Measurements from ENCODE around the gene EEFSEC. TPM values are rescaled to one million over a fixed set of nuclear protein-coding genes. Genes with fewer than 3 reads are reported as not detected.

Gene EEFSEC
- total and polyA plus RNA-seq, 2 of the 4 experiments (the other 2 are of a cell fraction), result 4.5 to 9.3 TPM

- H3K18ac ChIP-seq (ENCODE audit: low read depth, low read length), result no peak overlapping the region; the same call in 1 of the 2 replicates
- peaks cover 4% of the 10 kb centered on the region for H3K9me3 ChIP-seq (ENCODE audit: control insufficient read depth, insufficient read depth, low read length)
- DNase-seq, result no peak
- no peak overlapping the region for H3K4me3 ChIP-seq (ENCODE audit: insufficient read depth, low read depth, low read length)
- H3K27ac ChIP-seq (ENCODE audit: insufficient read depth, low read length), result no peak overlapping the region
- dilution Hi-C loops (cut with HindIII; ENCODE audit: low sequenced_read_pairs, unreplicated experiment) (no loop called here), in situ Hi-C loops (cut with MboI; ENCODE audit: low sequenced_read_pairs) (no loop called here), intact Hi-C loops (cut with micrococcal nuclease) (no loop called here)
- no peak overlapping the region for H3K56ac ChIP-seq (ENCODE audit: extremely low read depth, insufficient read depth, low read length)
- H4K8ac ChIP-seq (ENCODE audit: low read depth in 2 of 2, low read length in 2 of 2), result no peak overlapping the region
- H4K20me1 ChIP-seq (ENCODE audit: insufficient read depth, low read length), result no peaks in the 10 kb centered on the region; the same call in 1 of the 2 replicates
- TF ChIP-seq MXI1 (IDR thresholded peaks at IDR 0.05; ENCODE audit: borderline replicate concordance, low read depth, low read length) (no peak), ELK1 (IDR thresholded peaks at IDR 0.05; ENCODE audit: borderline replicate concordance, low read depth, low read length) (no peak), BHLHE40 (IDR thresholded peaks at IDR 0.05; ENCODE audit: low read depth, low read length) (no peak), RFX5 (IDR thresholded peaks at IDR 0.05; ENCODE audit: low read depth, low read length) (no peak), RAD21 (IDR thresholded peaks at IDR 0.05; ENCODE audit: low read length) (no peak), POLR2A (IDR thresholded peaks at IDR 0.05; ENCODE audit: low read depth, low read length) (no peak), USF2 (IDR thresholded peaks at IDR 0.05; ENCODE audit: low read depth, low read length) (no peak), FOS (IDR thresholded peaks at IDR 0.05; ENCODE audit: low read depth, low read length) (no peak), MAFK (IDR thresholded peaks at IDR 0.05; ENCODE audit: low read depth, low read length) (no peak), CEBPB (IDR thresholded peaks at IDR 0.05; ENCODE audit: low read depth, low read length) (no peak), MAZ (IDR thresholded peaks at IDR 0.05; ENCODE audit: borderline replicate concordance, low read depth, low read length) (no peak), CHD1 (IDR thresholded peaks at IDR 0.05; ENCODE audit: low read depth, low read length) (no peak), NFE2L2 (IDR thresholded peaks at IDR 0.05; ENCODE audit: low read depth, low read length) (no peak), RCOR1 (IDR thresholded peaks at IDR 0.05; ENCODE audit: insufficient replicate concordance, low read length) (no peak), SMC3 (IDR thresholded peaks at IDR 0.05; ENCODE audit: low read depth, low read length) (no peak), CTCF (conservative IDR thresholded peaks at IDR 0.05; ENCODE audit: low read depth, low read length) (no peak)
- WGBS, 2 experiments (ENCODE audit: extremely low coverage in 2 of 2, insufficient read length in 1 of 2), result 68% methylated on average over 3 of the region's 8 CpGs; no CpG with 5 or more reads in 1 of the 2 experiments
- no peak overlapping the region for H2AK9ac ChIP-seq (replicated peaks; ENCODE audit: low read depth, low read length, poor library complexity)
- CTCF ChIA-PET, result no interaction called here
- H2AK5ac ChIP-seq (ENCODE audit: low read depth, low read length), result no peak overlapping the region
- 0 out of 2 replicates have a peak overlapping the region, but pooled peaks have one; percentile 6 for H3K14ac ChIP-seq (replicated peaks; ENCODE audit: low read depth, low read length)
- no peak overlapping the region for H2BK5ac ChIP-seq (ENCODE audit: low read depth, low read length, poor library complexity, severe bottlenecking)
- peaks cover 0 to 3% of the 10 kb centered on the region in 2 experiments; a peak in 2 of 4 replicates for H3K79me1 ChIP-seq (ENCODE audit: low read depth in 1 of 2, low read length in 2 of 2)
- peaks cover 3% of the 10 kb centered on the region; the same call in 1 of the 2 replicates for H3K36me3 ChIP-seq (ENCODE audit: control insufficient read depth, insufficient read depth, low read length)
- no peak overlapping the region for H2BK20ac ChIP-seq (ENCODE audit: low read depth, low read length)
- no TSS peak for BruUV-seq (replicated peaks)
- H2BK120ac ChIP-seq (ENCODE audit: low read depth, low read length), result no peak overlapping the region
- no peak overlapping the region for H3K4ac ChIP-seq (ENCODE audit: low read depth, low read length)
- peaks cover 2% of the 10 kb centered on the region; the same call in 1 of the 2 replicates for H3K4me1 ChIP-seq (ENCODE audit: control insufficient read depth, insufficient read depth, low read length)
- H2BK15ac ChIP-seq (ENCODE audit: low read depth, low read length), result no peak overlapping the region
- H3K9ac ChIP-seq (ENCODE audit: low read depth, low read length), result no peak overlapping the region
- POLR2A ChIA-PET (ENCODE audit: unreplicated experiment), result no interaction called here
- no peak for ATAC-seq (ENCODE audit: low read depth)
- no peak overlapping the region for H4K5ac ChIP-seq (ENCODE audit: low read depth, low read length)
- H3K23ac ChIP-seq (ENCODE audit: low read depth, low read length), result no peak overlapping the region
- no peak overlapping the region for H2AFZ ChIP-seq (replicated peaks; ENCODE audit: low read length, poor library complexity)
- H4K91ac ChIP-seq (ENCODE audit: insufficient read depth, low read depth, low read length), result no peak overlapping the region
- H3K27me3 ChIP-seq (ENCODE audit: control insufficient read depth, insufficient read depth, low read length), result no peaks in the 10 kb centered on the region
- peaks cover 7% of the 10 kb centered on the region; the same call in 1 of the 2 replicates for H3K9me1 ChIP-seq (ENCODE audit: insufficient read depth, low read length)
- no peak overlapping the region for H3K4me2 ChIP-seq (ENCODE audit: low read depth, low read length)
These were observed 109.8 kb downstream of the EEFSEC start for GRCh38 chr3:128263118-128263517.
